Esophagus muscularis mucosa (tissue), 4 donors: ENCODE results near the gene NRARP. TPM values are rescaled to one million over a fixed set of nuclear protein-coding genes. Genes with fewer than 3 reads are reported as not detected.

Experiments
- DNase-seq: peaks from one replicate; pipeline ENCODE4 v3.0.0-alpha.2; 2017; ENCODE audit errors: extremely low spot score
- H3K27ac ChIP-seq, 4 donors: fragments of 200-600 bp; sonication (generic); replicated peaks in 1 of 4; 1 replicate in 3 of 4; 2 replicates in 1 of 4; pipeline ENCODE4 v1.5.1; 2016 to 2019; ENCODE audit warnings: mild to moderate bottlenecking in 1 of 4
- H3K27me3 ChIP-seq, 4 donors: fragments of 200-600 bp; sonication (generic); one replicate each; pipeline versions ENCODE4 v1.5.1 to v1.6.0; 2016 to 2019
- H3K36me3 ChIP-seq, 4 donors: fragments of 200-600 bp; sonication (generic); one replicate each; pipeline ENCODE4 v1.5.1; 2016 to 2019
- H3K4me1 ChIP-seq, 4 donors: fragments of 200-600 bp; sonication (generic); one replicate each; pipeline ENCODE4 v1.5.1; 2016 to 2019
- H3K4me3 ChIP-seq, 4 donors: fragments of 200-600 bp; sonication (generic); 1 replicate in 2 of 4; 2 replicates in 2 of 4; pipeline ENCODE4 v1.5.1; 2016 to 2019; ENCODE audit warnings: mild to moderate bottlenecking in 4 of 4, moderate library complexity in 1 of 4
- H3K9me3 ChIP-seq, 4 donors: fragments of 200-600 bp; sonication (generic); 1 replicate in 3 of 4; 2 replicates in 1 of 4; pipeline ENCODE4 v1.5.1; 2016 to 2019
- EP300 ChIP-seq: sonication (generic); formaldehyde crosslinking; IDR thresholded peaks from one replicate; pipeline ENCODE4 v1.6.1; 2017; ENCODE audit warnings: antibody characterized with exemption
- POLR2A ChIP-seq: fragments of 450-650 bp; IDR thresholded peaks from one replicate; pipeline ENCODE4 v1.6.1; 2017; ENCODE audit warnings: antibody characterized with exemption, moderate library complexity, mild to moderate bottlenecking, low read depth
- POLR2AphosphoS5 ChIP-seq, 2 donors: sonication (generic); formaldehyde crosslinking; IDR thresholded peaks; one replicate each; pipeline ENCODE4 v1.6.1; 2017; ENCODE audit warnings: antibody characterized with exemption in 2 of 2
- WGBS: methylation state at CpG from one replicate; pipeline ENCODE4 v1.1.5; 2018; 5-methylcytosine and 5-hydroxymethylcytosine counted together
- intact Hi-C: fragments of 100-400 bp; cut with DNase I; formaldehyde crosslinking; loops from one replicate; pipeline ENCODE4 v1.15.1; 2023
- total RNA-seq, 4 donors: library from RNA; depleted of rRNA; stranded (reverse); fragments of >200 nt; gene quantifications; one replicate each; pipeline versions ENCODE4 v1.1.0 to v1.2.1, GENCODE V29; 2016
- TF ChIP-seq, protein P1 (sequence below), 3 experiments: fragments of 200-600 bp in 2 of 3; fragments of 450-650 bp in 1 of 3; sonication (generic) in 2 of 3; IDR thresholded peaks; one replicate each; pipeline ENCODE4 v1.5.1; 2017 to 2019; ENCODE audit warnings: antibody characterized with exemption in 3 of 3, mild to moderate bottlenecking in 2 of 3, moderate library complexity in 1 of 3

Gene NRARP
- total RNA-seq, 4 donors from 2014 or later, result 2.9 to 10.3 (median 7.2) TPM

DNA sequence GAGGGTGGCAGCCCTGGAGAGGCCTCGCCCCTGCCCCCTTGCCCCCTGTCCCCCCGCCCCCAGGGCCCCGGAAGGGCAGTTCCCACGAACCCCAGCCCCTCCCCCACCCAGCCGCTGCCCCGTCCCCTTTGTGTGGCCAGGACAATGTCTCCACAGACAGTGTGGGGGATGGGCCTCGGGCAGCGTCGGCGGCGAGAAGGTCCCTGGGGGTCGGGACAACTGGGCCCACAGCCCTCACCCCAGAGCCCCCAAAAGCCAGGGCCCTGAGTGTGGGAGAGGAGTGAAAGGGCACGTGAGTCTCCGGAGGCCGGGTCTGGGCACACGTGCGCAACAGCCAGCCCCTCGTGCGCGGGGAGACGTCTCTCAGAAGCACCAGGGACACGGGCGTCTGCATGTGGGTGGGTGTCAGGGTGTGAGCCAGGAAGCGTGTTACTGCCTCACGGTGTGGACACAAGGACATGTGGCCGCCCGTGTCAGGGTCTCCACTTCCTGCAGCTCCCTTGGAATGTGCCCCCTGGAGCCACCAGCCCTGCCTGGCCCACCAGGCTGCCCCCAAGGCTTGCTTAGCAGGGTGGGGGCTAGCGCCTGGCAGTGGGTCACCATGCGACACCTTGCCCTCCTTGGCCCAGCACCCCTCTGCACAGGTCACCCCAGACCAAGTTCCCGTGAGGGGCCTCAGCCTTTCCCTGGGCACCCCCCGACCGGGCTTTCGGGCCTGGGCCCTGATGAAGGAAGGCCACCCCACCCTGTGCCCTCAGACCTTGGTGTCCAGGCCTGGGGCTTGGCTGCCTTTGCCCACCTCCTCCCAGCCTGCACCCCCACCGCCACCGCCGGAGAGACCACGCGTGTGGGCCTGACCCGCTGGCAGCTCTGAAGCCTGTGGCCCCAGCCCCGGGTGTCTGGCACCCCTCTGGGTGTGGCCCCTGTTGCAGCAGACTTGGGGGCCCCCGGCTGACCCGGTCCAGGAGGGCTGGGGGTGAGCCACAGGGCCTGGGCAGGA, 12.8 kb upstream of the NRARP start:
- H3K27me3 ChIP-seq, result peaks cover 8 to 55% (median 20%) of the 10 kb centered on the region in 4 donors
- H3K4me1 ChIP-seq, result peaks cover 29 to 46% (median 37%) of the 10 kb centered on the region in 4 donors
- intact Hi-C loops, result no loop called here
- TF ChIP-seq POLR2AphosphoS5 (IDR thresholded peaks at IDR 0.05) (no peak), EP300 (no peak), POLR2A (no peak)
- TF ChIP-seq, protein P1, sequence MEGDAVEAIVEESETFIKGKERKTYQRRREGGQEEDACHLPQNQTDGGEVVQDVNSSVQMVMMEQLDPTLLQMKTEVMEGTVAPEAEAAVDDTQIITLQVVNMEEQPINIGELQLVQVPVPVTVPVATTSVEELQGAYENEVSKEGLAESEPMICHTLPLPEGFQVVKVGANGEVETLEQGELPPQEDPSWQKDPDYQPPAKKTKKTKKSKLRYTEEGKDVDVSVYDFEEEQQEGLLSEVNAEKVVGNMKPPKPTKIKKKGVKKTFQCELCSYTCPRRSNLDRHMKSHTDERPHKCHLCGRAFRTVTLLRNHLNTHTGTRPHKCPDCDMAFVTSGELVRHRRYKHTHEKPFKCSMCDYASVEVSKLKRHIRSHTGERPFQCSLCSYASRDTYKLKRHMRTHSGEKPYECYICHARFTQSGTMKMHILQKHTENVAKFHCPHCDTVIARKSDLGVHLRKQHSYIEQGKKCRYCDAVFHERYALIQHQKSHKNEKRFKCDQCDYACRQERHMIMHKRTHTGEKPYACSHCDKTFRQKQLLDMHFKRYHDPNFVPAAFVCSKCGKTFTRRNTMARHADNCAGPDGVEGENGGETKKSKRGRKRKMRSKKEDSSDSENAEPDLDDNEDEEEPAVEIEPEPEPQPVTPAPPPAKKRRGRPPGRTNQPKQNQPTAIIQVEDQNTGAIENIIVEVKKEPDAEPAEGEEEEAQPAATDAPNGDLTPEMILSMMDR (IDR thresholded peaks at IDR 0.05), result no peak
- peak overlapping the region in 3 of 4 donors; percentile 7 to 44 (median 40) for H3K27ac ChIP-seq
- no peak for DNase-seq
- no peaks in the 10 kb centered on the region for H3K9me3 ChIP-seq
- H3K36me3 ChIP-seq, result peaks cover 0 to 6% (median 0%) of the 10 kb centered on the region in 4 donors
- 70% methylated on average over 17 of the region's 42 CpGs for WGBS
- H3K4me3 ChIP-seq, result no peak overlapping the region

DNA sequence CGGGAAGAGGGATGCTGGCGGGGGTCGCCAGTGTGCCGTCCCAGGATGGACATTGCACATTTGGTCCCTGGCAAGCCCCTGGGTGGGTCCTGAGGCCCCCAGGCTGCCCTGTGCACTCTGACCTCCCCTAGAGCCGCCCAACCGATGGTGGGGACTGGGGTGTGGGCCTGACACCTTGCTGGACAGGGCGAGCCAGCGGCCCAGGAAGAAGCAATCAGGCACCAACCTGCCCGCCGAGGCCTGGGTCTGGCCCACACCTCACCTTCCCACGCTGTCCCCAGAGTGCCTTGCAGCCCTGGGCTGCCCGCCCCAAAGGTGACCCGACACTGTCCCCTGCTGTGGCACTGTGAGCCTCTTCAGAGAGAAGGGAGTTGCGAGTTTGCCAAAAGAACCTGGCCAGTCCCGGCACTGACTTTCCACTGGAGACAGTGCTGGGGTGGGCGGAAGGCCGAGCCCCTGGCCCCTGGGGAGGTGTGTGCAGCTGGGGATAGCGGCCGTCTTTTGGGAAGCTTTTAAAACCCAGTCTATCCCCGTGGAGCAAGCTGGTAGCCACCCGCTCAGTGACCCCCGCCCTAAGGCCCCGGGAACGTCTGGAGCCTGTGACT, 12.0 kb upstream of the NRARP start:
- 73% methylated on average over 8 of the region's 24 CpGs for WGBS
- TF ChIP-seq POLR2A, result no peak
- TF ChIP-seq POLR2AphosphoS5 (IDR thresholded peaks at IDR 0.05), result no peak
- TF ChIP-seq, protein P1 (IDR thresholded peaks at IDR 0.05), result peak in 1 of 3 experiments; percentile 21
- no peaks in the 10 kb centered on the region for H3K9me3 ChIP-seq
- peaks cover 0 to 5% (median 0%) of the 10 kb centered on the region in 4 donors for H3K36me3 ChIP-seq
- no peak overlapping the region for H3K4me3 ChIP-seq
- no peak overlapping the region for H3K27ac ChIP-seq
- DNase-seq, result no peak
- H3K4me1 ChIP-seq, result peaks cover 26 to 38% (median 29%) of the 10 kb centered on the region in 4 donors
- intact Hi-C loops, result no loop called here
- peaks cover 8 to 63% (median 20%) of the 10 kb centered on the region in 4 donors for H3K27me3 ChIP-seq

DNA sequence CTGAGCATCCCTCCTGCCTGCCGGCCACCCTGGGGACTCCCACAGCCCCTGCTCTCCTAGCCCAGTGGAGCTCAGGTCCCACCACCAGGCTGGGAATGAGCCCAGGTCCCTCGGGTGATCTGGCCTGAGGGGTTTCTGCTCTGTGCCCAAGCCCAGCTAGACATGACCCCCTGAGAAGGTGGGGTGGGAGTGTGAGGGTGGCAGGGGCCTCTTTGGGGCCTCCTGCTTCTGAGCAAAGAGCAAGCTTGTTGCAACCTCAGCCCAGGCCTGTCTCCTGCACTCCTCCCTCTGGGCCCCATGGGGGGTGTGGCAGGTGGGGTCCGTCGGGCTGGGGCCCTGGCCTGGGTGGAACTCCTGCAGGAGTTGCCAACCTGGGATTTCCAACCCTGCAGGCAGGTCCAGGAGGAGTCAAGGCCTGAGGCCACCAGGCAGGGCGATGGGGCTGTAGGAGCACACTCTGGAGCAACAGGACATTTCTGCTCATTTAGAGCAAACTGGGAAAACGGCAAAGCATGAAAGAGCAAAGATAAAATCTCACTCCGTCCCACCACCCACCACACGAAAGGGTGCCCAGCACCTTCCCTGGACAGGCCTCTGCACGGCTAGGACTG, 11.4 kb upstream of the NRARP start:
- H3K36me3 ChIP-seq, result no peaks in the 10 kb centered on the region
- intact Hi-C loops, result no loop called here
- 75% methylated on average over 5 of the region's 9 CpGs for WGBS
- TF ChIP-seq, protein P1 (IDR thresholded peaks at IDR 0.05), result no peak
- no peak for TF ChIP-seq POLR2A
- TF ChIP-seq EP300, result no peak
- TF ChIP-seq POLR2AphosphoS5 (IDR thresholded peaks at IDR 0.05), result no peak
- no peak for DNase-seq
- peaks cover 21 to 32% (median 25%) of the 10 kb centered on the region in 4 donors for H3K4me1 ChIP-seq
- H3K27me3 ChIP-seq, result peaks cover 8 to 70% (median 20%) of the 10 kb centered on the region in 4 donors
- H3K27ac ChIP-seq, result no peak overlapping the region
- no peaks in the 10 kb centered on the region for H3K9me3 ChIP-seq
- H3K4me3 ChIP-seq, result no peak overlapping the region

DNA sequence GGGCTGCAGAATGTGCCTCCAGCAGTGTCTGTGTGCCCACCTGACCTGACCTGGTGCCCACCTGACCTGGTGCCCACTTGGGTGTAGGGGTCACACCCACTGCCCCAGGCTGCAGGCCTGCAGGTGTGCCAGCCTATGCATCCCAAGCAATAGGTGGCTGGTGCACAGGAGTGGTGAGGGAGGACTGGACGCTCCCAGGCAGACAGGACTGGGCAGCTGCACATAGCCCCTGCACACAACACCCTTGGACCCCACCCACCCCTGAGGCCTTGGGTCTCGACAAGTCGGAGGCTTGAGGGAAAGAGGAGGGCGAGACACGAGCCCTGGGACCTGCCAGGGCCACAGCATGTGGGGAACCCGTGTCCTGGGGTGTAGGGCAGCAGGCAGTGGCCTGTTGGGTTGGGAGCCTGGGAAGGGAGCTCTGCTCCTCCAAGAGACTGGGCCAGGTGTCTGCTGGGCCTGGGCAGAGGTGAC, 10.8 kb upstream of the NRARP start:
- Histone ChIP-seq H3K36me3 (no peaks in the 10 kb centered on the region), H3K27ac (no peak overlapping the region), H3K9me3 (no peaks in the 10 kb centered on the region), H3K4me1 (peaks cover 16 to 29% (median 26%) of the 10 kb centered on the region in 4 donors), H3K4me3 (no peak overlapping the region), H3K27me3 (peaks cover 8 to 73% (median 21%) of the 10 kb centered on the region in 4 donors)
- no peak for TF ChIP-seq POLR2AphosphoS5 (IDR thresholded peaks at IDR 0.05)
- TF ChIP-seq, protein P1 (IDR thresholded peaks at IDR 0.05), result no peak
- TF ChIP-seq EP300, result no peak
- no peak for TF ChIP-seq POLR2A
- DNase-seq, result no peak
- intact Hi-C loops, result no loop called here
- WGBS, result 100% methylated on average over 5 of the region's 6 CpGs
